C1 segment of cervical spinal cord (tissue), 14 donors: ENCODE measurements around the gene CYP1B1.
"Not testable (repeated sequence)": the region's sequence is repeated elsewhere in the genome, so short reads cannot be mapped to it uniquely, and the experiment has no call there.

Source experiments
- DNase-seq, 14 donors: peaks; one replicate each; lab custom pipeline; 2025; lab: John Stamatoyannopoulos, UW

Gene CYP1B1

DNA sequence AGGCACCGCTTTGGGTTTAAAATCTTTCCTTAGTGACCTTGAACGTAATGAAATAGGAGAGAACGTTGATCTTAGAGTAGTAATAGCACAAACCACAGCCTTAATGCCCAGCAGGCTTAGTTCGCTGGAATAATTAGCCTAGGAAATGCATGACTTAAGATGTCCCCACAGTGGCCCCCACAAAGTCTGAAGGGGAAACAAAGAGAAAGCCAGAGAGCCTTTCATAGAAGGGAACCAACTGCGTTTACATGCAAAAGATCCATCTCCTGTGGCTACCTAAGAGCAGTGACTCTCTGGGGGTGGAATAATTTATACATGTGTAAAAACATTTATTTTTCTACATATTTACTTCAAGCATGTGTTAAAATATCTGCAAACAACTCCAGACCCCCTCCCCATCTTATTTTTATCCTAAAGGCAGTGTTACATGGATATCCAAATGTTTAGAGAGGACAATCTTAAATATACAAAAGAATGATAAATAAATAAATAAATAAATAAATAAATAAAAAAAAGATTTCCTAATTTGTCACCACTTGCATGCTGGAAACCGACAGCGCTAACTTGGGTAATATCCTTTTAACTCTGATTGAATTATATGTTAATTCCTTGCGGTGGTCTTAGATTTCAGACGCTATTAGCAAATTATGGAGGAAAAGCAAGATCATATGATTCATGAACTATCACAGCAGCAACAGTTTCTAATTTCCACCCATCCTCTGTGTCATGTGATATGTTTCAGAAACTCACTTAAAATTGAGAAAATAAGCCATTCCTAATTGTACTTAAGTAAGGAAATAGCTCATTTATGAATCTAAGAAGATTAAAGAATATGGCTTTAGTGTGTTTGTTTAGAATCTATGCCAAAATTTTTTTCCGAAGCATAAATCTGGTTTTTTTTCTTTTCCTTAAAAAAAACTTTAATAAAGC, 23.4 kb upstream of the CYP1B1 start:
- DNase-seq = no peak

DNA sequence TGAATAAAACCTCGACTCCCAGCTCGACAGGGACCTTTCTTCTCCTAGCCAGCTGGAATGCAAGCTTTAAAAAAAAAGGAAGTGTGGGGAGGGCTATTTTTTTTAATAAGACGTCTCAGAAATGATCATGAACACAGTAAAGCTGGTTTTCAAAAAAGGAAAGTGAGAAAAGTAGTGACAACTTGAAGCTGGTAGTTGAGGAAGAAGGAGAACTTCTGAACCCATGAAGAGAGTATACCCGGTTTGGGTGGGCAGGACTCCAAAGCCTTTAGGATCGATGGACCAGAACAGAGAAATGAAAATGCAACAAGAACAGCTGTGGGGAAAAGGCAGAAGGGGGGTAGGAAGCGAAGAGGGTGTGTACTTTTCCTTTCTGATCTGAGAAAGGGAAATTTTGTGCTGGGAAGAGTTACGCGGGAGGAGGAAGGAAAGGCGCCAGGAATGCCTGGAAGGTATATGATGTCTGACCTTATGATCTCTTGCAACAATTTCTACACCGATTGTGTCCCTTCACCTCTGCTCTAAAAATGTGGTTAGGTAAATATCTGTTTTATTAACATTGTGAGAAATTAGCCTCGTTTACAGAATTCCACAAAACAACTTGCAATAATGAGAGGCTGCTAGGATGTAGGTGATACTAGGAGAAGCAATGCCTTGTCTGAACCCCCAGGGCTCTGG, 22.6 kb upstream of the CYP1B1 start:
- no peak for DNase-seq

DNA sequence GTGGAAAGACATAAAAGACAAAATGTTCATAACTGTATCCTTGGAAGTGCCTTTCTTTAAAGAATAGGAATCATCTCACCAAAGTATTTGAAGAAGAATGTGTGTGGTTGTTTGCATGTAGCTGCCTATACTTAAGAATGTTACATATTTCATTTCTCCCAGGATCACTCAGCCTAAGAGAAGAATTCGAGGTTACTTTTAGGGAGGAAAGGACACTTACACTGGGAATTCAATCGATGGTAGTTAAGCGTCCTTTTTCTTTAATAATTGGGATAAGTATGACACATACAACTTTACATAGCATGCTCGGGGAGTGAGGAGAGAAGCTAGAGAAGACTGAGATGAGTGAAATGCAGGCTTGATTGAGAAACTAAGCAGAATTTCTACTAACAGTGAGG, 22.0 kb upstream of the CYP1B1 start:
- no peak for DNase-seq

DNA sequence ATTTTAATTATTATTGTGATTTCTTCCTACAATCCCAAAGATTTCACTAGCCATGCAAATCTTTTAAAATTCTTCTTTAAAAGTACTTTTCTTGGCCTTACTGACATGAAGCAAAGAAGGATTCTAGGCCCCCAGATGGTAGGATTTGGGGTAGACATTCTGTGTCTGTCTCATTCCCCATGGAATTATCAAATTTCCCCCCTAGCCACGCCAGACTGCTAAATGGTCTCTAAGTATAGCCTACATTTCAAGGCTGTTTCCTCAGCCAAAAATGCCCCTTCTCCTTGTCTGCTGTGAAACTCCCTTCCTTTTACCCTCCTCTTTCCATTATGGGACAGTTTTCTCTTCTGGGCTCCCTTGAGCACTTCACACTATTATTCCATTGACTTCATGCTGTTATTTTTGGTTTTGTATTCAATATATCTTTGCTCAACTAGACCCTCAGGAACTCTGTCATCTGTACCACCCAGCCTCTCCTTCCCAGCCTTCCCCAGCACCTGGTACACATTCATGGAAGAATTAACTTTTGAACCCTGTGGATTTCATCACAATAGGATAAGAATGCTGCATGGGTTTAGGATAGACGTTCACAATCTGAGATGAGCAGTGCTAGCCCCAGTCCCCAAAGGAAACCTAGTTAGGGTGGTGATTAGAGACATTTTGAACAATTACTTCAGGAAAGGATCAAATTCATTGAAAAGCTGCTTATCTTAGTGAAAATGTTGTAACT, 21.5 kb upstream of the CYP1B1 start:
- no peak for DNase-seq

DNA sequence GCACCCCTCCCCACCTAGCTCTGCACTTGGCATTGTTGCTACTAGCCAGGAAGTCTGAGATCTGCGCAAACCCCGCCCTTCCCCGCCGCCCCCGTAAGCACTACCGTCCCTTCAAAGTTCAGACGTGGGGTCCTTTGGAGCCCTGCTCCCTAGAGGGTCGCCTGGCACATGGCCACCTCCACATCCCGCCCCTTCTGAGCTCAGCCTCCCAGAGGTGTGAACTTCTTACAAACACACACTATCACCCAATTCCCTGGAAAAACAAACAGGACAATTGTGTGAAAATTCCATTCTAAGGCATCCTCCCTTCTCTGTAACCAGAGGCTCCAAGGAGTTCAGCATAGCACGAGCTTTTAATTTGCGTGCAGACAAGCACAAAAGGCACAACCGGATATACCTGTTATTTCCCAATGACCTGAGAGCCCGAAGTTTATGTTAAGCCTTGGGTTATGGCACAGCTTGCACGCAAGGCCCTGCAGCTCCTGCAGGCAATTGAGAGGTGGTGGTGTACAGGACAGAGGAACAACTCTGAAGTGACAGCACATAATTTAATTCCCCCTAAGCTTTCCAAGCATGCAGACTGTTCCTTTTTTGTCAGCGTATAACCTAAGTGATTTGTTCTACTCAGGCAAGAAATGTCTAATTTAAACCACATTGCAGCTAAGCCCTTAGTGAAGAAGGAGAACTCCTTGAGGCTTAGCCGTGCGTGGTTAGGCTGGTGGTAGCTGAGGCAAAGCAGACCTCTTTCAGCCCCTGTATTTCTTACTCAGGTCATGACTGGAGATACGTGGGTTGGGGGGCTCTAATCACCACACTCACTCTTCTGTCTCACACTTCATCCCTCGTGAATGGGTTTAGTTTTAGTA, 20.3 kb upstream of the CYP1B1 start:
- DNase-seq = no peak

DNA sequence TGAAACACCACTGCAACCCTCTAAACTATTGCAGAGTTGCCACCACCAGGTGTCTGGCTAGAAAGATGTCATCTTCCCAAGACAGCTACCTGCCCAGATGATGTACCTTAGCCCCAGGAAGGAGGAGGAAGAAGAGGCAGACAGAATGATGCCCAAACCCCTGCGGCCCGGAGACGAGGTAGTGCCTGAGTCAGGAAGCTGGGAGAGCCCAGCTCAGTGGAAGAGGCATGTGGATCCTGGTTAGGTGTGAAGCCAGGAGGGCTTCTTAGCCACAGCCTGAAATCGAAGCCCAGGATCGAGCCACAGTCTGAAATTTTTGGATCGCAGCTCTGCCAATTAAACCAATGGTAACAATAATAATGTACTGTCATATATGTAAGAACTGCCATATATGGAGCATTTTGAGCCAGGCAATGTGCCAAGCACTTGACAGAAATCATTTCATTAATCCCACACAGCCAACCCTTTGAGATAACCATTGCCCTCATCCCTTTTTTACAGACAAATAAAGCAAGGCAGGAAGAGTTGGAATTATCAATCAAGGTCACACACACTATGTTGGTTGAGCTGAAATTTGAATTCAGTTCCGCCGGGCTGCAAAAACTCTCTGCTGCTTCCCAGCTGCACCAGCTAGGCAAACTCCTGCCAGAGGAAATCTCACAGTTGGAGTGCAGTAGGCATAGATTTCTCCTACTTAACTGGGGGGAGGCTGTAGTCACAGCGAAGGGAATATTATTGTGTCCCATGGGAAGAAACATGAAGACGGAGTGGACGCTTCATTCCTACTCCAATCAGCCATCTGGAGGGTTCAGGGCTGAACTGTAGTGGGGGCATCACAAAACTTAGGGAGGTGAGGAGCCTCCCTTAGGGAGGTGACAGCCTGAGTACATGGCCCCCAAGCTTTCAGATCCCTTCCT, 19.4 kb upstream of the CYP1B1 start:
- no peak for DNase-seq

DNA sequence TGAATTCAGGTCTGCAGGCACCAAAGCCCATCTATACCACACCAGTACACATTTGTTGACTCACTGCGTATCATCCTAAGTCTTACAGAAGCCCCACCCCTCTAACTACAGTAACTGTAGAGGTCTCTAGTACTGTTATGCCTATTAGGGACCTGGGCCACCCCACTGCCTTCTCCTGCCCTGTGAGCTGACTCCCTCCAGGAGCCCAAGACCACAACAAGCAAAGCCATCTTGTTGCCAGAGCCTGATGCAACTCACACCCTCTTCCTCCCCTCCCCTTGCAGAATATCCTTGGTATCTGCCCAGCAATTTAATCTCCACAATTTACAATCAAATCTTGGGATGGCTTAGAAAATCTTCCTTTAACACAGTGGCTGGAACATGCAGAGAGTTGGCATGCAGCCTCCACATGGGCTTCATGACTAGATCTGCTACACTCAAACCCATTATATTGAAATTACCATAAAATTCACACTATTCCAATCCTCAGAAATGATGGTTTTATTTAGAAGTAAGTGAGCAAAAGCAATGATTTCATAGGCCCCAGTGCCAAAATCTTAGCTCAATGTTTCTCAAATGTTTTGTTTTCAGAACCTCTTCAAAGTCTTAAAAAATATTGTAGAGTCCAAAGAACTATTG, 17.7 kb upstream of the CYP1B1 start:
- no peak for DNase-seq

DNA sequence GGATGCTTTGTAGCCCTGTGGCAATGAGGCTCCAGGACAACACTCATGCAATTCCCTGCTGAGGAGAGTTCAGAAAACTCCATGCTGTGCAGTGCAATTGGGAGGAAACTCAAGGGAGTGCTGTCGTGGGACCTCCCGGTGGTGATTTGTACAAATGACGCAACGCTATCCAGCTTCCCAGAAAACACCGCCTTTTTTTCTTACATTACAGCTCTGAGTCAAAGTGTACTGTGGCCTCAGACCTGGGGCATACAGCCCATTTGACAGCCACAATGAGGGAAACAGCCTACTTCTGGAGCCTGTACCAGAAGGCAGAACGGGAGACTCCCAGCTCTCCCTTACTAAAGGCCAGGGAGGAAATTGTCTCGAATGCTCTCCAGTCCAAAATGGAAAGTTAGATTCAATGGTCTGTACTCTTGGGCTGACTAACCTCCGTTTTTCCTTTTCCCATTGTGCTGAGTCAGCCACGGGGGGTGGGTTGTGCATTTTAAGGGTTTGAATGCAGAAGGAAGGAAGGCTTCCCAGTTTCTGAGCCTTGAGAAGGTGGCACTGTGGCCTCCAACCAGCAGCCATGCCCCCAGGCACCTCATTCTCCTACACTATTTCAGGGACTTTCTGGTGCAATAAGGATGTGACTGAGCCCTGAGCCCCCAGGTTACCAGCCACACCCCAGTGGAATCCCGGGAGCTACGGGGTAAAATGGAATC, 16.4 kb upstream of the CYP1B1 start:
- no peak for DNase-seq

DNA sequence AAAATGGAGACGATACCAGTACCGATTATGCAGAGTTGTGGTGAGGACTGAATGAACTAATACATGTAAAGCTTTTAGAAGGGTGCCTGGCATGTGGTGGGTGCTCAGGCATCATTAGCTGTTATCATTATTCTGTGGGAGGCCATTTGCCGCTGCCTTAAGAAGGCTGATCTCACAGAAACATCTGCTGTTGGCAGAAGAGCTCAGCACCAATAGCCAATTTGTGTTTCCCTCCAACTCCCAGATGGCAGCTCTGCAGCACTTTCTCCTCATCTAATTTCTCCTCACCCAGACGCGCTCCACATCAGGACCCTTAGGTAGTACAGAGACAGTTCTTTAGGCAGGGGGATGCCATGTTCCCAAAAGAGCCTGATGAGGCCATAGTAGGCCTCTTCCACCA, 15.8 kb upstream of the CYP1B1 start:
- DNase-seq = no peak

DNA sequence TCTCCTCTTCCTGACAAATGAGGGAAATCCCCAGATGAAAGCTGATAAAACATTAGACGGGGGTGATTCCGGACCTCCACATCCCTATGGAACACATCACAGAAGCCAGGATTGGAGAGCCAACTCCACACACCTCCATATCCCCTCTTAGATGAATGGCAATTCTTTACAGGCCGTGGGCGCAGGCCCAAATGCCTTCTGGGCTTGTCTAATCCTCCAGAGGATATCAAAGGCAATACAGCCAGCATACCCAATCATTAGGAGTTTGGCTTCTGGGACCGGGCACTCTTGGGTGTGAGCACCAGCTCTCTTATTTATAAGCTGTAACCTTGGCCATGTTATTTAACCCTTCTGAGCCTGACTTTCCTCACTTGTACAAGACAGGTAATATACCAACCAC, 15.0 kb upstream of the CYP1B1 start:
- DNase-seq = no peak

DNA sequence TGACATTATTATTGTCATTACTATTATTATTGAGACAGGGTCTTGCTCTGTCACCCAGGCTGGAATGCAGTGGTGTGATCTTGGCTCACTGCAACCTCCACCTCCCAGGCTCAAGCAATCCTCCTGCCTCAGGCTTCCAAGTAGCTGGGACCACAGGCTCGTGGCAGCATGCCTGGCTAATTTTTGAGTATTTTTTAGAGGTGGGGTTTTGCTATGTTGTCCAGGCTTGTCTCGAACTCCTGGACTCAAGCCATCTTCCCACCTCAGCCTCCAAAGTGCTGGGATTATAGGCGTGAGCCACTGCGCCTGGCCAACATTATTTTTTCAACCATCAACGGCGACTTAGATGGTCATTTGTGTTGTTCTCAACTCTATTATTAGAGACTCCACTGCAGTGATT, 14.3 kb upstream of the CYP1B1 start:
- DNase-seq = not testable (repeated sequence)

DNA sequence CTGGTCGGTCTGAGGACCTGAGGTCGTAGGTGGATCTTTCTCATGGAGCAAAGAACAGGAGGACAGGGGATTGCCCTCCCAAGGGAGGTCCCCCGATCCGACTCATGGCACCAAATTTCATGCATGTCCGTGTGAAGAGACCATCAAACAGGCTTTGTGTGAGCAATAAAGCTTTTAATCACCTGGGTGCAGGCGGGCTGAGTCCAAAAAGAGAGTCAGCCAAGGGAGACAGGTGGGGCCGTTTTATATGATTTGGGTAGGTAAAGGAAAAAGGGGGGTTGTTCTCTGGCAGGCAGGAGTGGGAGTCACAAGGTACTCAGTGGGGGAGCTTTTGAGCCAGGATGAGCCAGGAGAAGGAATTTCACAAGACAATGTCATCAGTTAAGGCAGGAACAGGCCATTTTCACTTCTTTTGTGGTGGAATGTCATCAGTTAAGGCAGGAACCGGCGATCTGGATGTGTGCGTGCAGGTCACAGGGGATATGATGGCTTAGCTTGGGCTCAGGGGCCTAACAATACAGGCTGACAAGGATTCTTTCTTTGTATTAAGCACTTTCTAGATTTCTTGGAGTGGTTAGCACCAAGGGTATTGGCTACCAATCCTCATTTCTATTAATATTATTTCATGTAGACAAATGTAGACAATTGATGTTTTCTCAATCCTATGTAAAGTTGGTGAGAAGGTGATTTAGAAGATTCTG, 10.2 kb upstream of the CYP1B1 start:
- not testable (repeated sequence) for DNase-seq

DNA sequence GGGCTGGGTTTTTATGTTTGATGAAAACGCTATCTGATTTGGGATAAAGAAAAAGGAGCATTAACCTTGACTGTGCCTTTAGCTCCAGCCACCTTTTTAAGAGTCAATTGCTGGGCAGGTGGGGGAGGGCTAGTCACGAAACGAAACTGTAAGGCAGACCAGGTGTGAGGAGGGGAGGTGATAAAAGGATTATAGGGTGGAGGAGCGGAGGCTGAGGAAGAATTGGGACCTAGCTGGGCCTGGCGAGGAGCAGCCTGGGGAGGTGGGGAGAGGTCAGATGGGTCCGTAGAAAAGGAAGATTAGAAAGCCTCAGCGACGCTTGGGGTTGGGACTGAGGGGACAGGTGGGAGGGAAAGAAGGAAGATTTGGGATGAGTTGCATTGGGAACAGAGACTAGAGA, 8.6 kb upstream of the CYP1B1 start:
- not testable (repeated sequence) for DNase-seq

DNA sequence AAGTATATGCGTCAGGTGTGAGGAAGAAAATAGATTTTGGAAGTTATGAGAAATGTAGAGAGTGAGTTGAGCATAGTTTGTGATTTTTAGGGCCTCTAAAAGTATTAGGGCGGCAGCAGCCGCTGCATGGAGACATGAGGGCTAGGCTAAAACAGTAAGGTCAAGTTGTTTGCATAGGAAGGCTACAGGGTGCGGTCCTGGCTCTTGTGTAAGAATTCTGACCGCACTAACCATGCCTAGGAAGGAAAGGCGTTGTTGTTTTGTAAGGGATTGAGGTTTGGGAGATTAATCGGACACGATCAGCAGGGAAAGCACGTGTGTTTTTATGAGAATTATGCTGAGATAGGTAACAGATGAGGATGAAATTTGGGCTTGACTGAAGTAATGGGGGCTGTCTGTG, 6.8 kb upstream of the CYP1B1 start:
- DNase-seq = not testable (repeated sequence)

DNA sequence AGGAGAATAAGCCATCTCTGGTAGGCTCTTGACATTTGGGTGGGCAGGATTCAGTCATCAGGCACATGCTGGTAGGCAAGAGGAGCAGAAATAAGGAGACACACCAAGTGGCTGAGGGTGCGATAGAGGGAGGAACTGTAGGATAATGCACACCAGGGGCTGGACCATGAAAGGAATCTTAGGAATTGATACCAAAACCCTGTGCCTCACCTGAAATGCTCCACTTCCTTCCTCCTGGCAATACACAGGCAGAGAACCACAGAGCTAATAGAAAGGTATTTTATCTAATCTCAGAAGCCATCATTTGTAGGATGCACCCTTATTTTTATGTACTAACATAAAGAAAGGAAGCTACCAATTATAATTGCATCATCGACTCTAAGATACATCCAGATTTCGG, 4.4 kb upstream of the CYP1B1 start:
- DNase-seq = no peak

DNA sequence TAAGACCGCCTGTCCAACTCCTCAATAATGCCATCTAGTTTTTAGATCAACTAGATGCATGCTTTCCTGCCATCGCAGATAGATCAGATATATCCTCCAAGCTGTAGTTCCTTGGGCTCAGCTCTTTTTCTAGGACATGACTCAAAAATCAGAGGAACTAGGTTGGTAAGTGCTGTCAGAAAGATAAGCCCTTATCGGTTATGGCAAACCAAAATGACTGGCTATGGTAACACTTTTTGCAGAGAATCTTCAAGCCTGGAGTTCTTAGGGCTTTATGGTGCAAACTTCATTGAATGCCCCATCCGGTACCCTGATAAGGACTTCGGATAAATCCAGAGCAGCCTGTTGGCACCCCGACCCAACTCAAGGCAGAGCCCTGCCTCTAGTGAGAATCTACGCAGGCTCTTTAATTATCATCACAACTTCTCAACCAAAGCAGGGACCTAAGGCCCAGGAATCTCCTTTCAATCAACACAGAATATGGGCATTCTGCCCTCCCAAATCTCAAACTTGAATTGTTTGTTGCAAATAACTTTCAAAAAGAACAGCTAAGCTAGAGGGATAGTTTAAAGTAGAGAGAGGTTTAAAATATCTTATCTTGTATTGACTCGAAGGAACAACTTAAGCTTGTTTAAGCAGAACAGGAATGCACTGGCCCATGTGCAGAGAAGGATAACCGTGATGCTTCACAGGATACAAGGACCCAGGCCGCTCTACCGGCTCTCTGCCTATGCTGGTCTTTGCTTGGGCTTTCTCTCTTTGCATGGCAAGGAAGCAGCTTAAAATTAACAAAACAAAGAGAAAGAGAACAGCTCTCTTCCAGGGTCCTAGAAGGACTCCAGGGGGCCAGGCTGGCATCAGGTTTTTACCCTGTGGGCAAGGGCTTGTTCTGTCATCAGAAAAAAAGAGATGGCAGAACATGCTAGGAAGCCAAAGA, 3.4 kb upstream of the CYP1B1 start:
- DNase-seq = no peak

DNA sequence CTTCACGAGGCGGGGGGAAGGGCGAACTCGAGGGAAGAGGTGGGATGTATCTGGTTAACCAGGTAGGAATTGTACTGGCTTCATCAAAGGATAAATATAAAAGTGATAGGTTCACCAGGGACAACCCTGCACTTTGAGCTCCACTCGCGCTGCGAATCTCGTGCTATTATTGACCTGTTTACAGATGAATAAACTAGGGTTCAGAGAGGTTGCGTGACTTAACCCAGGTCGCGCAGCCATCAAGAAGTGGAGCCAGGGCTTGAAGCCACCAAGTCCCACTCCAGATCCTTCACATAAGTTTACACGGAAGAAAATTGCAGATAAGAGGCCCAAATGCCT, 1.4 kb upstream of the CYP1B1 start:
- no peak for DNase-seq
